Prostate gland (tissue), 2 donors: ENCODE measurements around the gene METTL17. TPM values are rescaled to one million over a fixed set of nuclear protein-coding genes. Genes with fewer than 3 reads are reported as not detected.

Experiments used
- DNase-seq: peaks from one replicate; pipeline ENCODE4 v3.0.0-alpha.2; 2019; ENCODE audit warnings: low spot score
- H3K27ac ChIP-seq, 2 donors: fragments of 200-600 bp; sonication (generic); 2 replicates each; pipeline ENCODE4 v1.5.1; 2017 to 2019
- H3K27me3 ChIP-seq: fragments of 200-600 bp; sonication (generic); replicated peaks from 2 replicates; pipeline ENCODE4 v1.5.1; 2019; ENCODE audit not compliant: insufficient read depth
- H3K36me3 ChIP-seq, 2 donors: fragments of 200-600 bp; sonication (generic); 1 replicate in 1 of 2; 2 replicates in 1 of 2; pipeline versions ENCODE4 v1.5.1 to v1.8.1; 2017 to 2019
- H3K4me1 ChIP-seq: fragments of 200-600 bp; sonication (generic); replicated peaks from 2 replicates; pipeline ENCODE4 v1.5.1; 2019
- H3K4me3 ChIP-seq, 2 donors: fragments of 200-600 bp; sonication (generic); 2 replicates each; pipeline ENCODE4 v1.5.1; 2017 to 2019
- H3K9me3 ChIP-seq: fragments of 200-600 bp; sonication (generic); 2 replicates; pipeline ENCODE4 v1.5.1; 2017
- POLR2A ChIP-seq: fragments of 450-650 bp; IDR thresholded peaks from one replicate; pipeline ENCODE4 v1.6.1; 2016; ENCODE audit warnings: antibody characterized with exemption, mild to moderate bottlenecking
- POLR2AphosphoS5 ChIP-seq: sonication (generic); formaldehyde crosslinking; IDR thresholded peaks from one replicate; pipeline ENCODE4 v1.6.1; 2017; ENCODE audit warnings: antibody characterized with exemption
- WGBS: methylation state at CpG from one replicate; pipeline ENCODE4 v1.1.5; 2018; 5-methylcytosine and 5-hydroxymethylcytosine counted together
- intact Hi-C: fragments of 100-400 bp; cut with DNase I; formaldehyde crosslinking; loops from one replicate; pipeline ENCODE4 v1.14.2; 2022
- total RNA-seq, 2 donors: library from RNA; depleted of rRNA; stranded (reverse); fragments of >200 nt; gene quantifications; one replicate each; pipeline ENCODE4 v1.1.0, GENCODE V29; 2016
- TF ChIP-seq, protein P1 (sequence below), 4 experiments: fragments of 200-600 bp in 2 of 4; fragments of 450-650 bp in 2 of 4; sonication (generic) in 2 of 4; IDR thresholded peaks; 1 replicate in 3 of 4; 2 replicates in 1 of 4; pipeline ENCODE4 v1.5.1; 2016 to 2019; ENCODE audit warnings: antibody characterized with exemption in 4 of 4, mild to moderate bottlenecking in 2 of 4, moderate library complexity in 2 of 4

The METTL17 gene
- total RNA-seq, 2 donors from 2014 or later = 60.3 to 74.5 TPM

- no peaks in the 10 kb centered on the region for H3K27me3 ChIP-seq
- WGBS = 83% methylated on average over 3 of the region's 3 CpGs
- H3K36me3 ChIP-seq = no peaks in the 10 kb centered on the region
- H3K9me3 ChIP-seq = no peaks in the 10 kb centered on the region
- no peak for DNase-seq
- H3K27ac ChIP-seq = no peak overlapping the region
- H3K4me1 ChIP-seq = no peaks in the 10 kb centered on the region
- intact Hi-C loops = loop anchor here (5.0 kb wide), 1 partner anchor 272 kb away; no protein-coding TSS in a partner anchor
- no peak overlapping the region for H3K4me3 ChIP-seq
- TF ChIP-seq POLR2A (no peak), POLR2AphosphoS5 (no peak)
- TF ChIP-seq, protein P1, sequence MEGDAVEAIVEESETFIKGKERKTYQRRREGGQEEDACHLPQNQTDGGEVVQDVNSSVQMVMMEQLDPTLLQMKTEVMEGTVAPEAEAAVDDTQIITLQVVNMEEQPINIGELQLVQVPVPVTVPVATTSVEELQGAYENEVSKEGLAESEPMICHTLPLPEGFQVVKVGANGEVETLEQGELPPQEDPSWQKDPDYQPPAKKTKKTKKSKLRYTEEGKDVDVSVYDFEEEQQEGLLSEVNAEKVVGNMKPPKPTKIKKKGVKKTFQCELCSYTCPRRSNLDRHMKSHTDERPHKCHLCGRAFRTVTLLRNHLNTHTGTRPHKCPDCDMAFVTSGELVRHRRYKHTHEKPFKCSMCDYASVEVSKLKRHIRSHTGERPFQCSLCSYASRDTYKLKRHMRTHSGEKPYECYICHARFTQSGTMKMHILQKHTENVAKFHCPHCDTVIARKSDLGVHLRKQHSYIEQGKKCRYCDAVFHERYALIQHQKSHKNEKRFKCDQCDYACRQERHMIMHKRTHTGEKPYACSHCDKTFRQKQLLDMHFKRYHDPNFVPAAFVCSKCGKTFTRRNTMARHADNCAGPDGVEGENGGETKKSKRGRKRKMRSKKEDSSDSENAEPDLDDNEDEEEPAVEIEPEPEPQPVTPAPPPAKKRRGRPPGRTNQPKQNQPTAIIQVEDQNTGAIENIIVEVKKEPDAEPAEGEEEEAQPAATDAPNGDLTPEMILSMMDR (IDR thresholded peaks at IDR 0.05) = no peak
These were observed 20.4 kb upstream of the METTL17 start for GRCh38 chr14:20969336-20969735.

- WGBS = 44% methylated on average over 10 of the region's 10 CpGs
- H3K4me1 ChIP-seq = no peaks in the 10 kb centered on the region
- peak overlapping the region; percentile 32 to 49 for H3K4me3 ChIP-seq
- H3K36me3 ChIP-seq = no peaks in the 10 kb centered on the region
- no peak for DNase-seq
- intact Hi-C loops = loop anchor here (5.0 to 10.0 kb wide), 2 partner anchors 113 to 506 kb away; partner anchors contain the start of genes PIP4P1 and PNP
- no peaks in the 10 kb centered on the region for H3K9me3 ChIP-seq
- no peaks in the 10 kb centered on the region for H3K27me3 ChIP-seq
- peak overlapping the region in 1 of 2 donors; percentile 60 for H3K27ac ChIP-seq
- no peak for TF ChIP-seq POLR2AphosphoS5
- no peak for TF ChIP-seq POLR2A
These were observed 19.2 kb upstream of the METTL17 start for GRCh38 chr14:20970647-20970982.

DNA sequence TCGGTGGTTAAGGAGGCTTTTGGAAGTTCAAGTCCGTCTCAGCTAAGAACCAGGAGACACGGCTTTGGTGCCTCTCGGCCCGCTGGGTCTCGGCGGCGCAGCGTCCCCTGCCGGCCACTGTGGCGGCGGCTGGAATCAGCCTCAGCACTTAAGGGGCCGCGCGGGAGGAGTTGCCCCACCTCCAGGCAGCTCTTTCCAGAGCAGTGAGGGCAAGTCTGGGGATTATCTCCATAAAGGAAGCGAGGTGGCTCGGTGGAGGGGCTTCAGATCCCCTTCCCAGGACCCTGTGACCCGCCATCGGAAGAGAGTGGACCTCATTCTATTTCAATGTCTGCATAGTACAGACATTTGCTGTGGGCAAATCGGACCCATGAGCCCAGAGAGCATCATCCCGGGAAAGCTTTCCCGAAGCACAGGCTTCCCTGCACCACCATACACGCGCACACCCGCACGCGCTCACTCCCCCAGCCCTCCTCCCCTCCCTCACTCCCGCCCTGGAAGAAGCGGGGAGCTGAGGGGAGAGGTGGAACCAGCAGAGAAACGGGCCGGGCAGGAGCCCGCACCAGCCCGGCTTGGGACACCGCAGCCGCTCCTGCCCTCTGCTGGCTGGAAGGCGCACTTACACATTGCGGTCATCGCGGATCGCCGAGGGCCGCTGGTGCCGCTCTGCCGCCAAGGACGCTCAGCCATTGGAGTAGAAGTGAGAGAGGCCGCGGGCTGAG, 18.6 kb upstream of the METTL17 start:
- TF ChIP-seq, protein P1 (IDR thresholded peaks at IDR 0.05) = peak; percentile 46 to 95 (median 84)
- TF ChIP-seq POLR2AphosphoS5 (peak; percentile 71), POLR2A (no peak)
- intact Hi-C loops = loop anchor here (5.0 to 10.0 kb wide), 2 partner anchors 114 to 506 kb away; partner anchors contain the start of genes PIP4P1 and PNP
- H3K36me3 ChIP-seq = no peaks in the 10 kb centered on the region
- peak overlapping the region; percentile 32 to 49 for H3K4me3 ChIP-seq
- DNase-seq = peak; percentile 83
- no peaks in the 10 kb centered on the region for H3K27me3 ChIP-seq
- H3K9me3 ChIP-seq = no peaks in the 10 kb centered on the region
- under 1% methylated on average over 47 of the region's 47 CpGs for WGBS
- no peaks in the 10 kb centered on the region for H3K4me1 ChIP-seq
- peak overlapping the region; percentile 40 to 60 for H3K27ac ChIP-seq

- H3K9me3 ChIP-seq = no peaks in the 10 kb centered on the region
- intact Hi-C loops = loop anchor here (5.0 to 10.0 kb wide), 2 partner anchors 114 to 507 kb away; partner anchors contain the start of genes PIP4P1 and PNP
- H3K27me3 ChIP-seq = no peaks in the 10 kb centered on the region
- WGBS = 25% methylated on average over 8 of the region's 8 CpGs
- TF ChIP-seq POLR2AphosphoS5 (no peak), POLR2A (no peak)
- TF ChIP-seq, protein P1 (IDR thresholded peaks at IDR 0.05) = no peak
- H3K27ac ChIP-seq = peak overlapping the region in 1 of 2 donors; percentile 60
- DNase-seq = no peak
- no peaks in the 10 kb centered on the region for H3K36me3 ChIP-seq
- H3K4me1 ChIP-seq = no peaks in the 10 kb centered on the region
- H3K4me3 ChIP-seq = peak overlapping the region in 1 of 2 donors; percentile 49
These were observed 18.1 kb upstream of the METTL17 start for GRCh38 chr14:20971705-20972021.

DNA sequence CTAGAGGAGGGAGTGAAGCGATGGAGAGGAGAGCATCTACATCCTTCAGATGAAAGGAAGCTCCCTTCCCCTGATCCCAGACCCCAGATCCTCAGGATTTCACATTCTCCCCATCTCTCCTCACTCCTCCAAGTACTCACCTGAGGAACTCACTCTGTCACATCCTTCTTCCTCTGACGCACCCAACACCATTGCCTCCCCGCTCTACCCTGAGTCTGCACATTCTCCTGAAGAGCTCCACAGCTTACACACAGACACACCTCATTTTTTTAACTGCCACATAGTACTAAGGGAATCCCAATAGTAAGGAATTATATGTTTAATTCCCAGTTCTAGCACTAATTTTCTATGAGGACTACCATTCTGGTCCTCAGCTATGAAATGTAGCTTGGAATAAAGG, 16.3 kb upstream of the METTL17 start:
- Histone ChIP-seq H3K9me3 (no peaks in the 10 kb centered on the region), H3K27ac (no peak overlapping the region), H3K36me3 (no peaks in the 10 kb centered on the region), H3K4me1 (no peaks in the 10 kb centered on the region), H3K27me3 (no peaks in the 10 kb centered on the region), H3K4me3 (no peak overlapping the region)
- intact Hi-C loops = loop anchor here (5.0 to 10.0 kb wide), 2 partner anchors 116 to 509 kb away; partner anchors contain the start of genes PIP4P1 and PNP
- no peak for TF ChIP-seq POLR2AphosphoS5
- TF ChIP-seq POLR2A = no peak
- TF ChIP-seq, protein P1 (IDR thresholded peaks at IDR 0.05) = no peak
- DNase-seq = no peak
- WGBS = 96% methylated on average over 3 of the region's 3 CpGs
